Stimulated activated CD4-positive, alpha-beta T cell treated with anti-CD3 and anti-CD28 coated beads, Interleukin-2, amount 100 ng/mL, for 4 hours (primary cell): ENCODE data around the gene CPT1B.
A peak's percentile ranks its signal among the peaks of the same experiment; 100 is the strongest.

Source experiments
- DNase-seq: peaks from one replicate; pipeline ENCODE4 v3.0.0-alpha.2; 2020; ENCODE audit warnings: low read depth

The CPT1B gene

GRCh38 chr22:50569896-50570535 lies 8.2 kb downstream of the CPT1B start:
- no peak for DNase-seq

- no peak for DNase-seq
Observed at GRCh38 chr22:50569041-50569459, 9.2 kb downstream of the CPT1B start.

- no peak for DNase-seq
Observed at GRCh38 chr22:50568626-50569025, 9.6 kb downstream of the CPT1B start.

GRCh38 chr22:50567721-50568252 lies 10.4 kb downstream of the CPT1B start:
- no peak for DNase-seq

GRCh38 chr22:50564289-50564688 lies 13.9 kb downstream of the CPT1B start:
- DNase-seq: no peak

- no peak for DNase-seq
Observed at GRCh38 chr22:50563413-50564160, 14.6 kb downstream of the CPT1B start.

GRCh38 chr22:50562523-50563412 lies 15.5 kb downstream of the CPT1B start, which contains the start of gene SYCE3:
Gene SYCE3, minus strand, starts transcription at chr22:50562919. Its CDS starts 6,514 bp downstream, at chr22:50556405.
- DNase-seq: peak; percentile 96

- DNase-seq: no peak
Observed at GRCh38 chr22:50561401-50562358, 16.5 kb downstream of the CPT1B start.

- DNase-seq: no peak
Observed at GRCh38 chr22:50560034-50560433, 18.2 kb downstream of the CPT1B start.

- no peak for DNase-seq
Observed at GRCh38 chr22:50556703-50557102, 21.5 kb downstream of the CPT1B start.

- no peak for DNase-seq
Observed at GRCh38 chr22:50553310-50553709, 24.9 kb downstream of the CPT1B start.

- no peak for DNase-seq
Observed at GRCh38 chr22:50551160-50551752, 27.0 kb downstream of the CPT1B start.

- DNase-seq: no peak
Observed at GRCh38 chr22:50550395-50550794, 27.8 kb downstream of the CPT1B start.

GRCh38 chr22:50548921-50549790 lies 29.1 kb downstream of the CPT1B start:
- DNase-seq: no peak

GRCh38 chr22:50548040-50548920 lies 29.9 kb downstream of the CPT1B start:
- peak; percentile 44 for DNase-seq

GRCh38 chr22:50547263-50547985 lies 30.8 kb downstream of the CPT1B start:
- no peak for DNase-seq

GRCh38 chr22:50546326-50547262 lies 31.6 kb downstream of the CPT1B start:
- no peak for DNase-seq
